CD4-positive, alpha-beta T cell treated with Interleukin-21 for 1 hour (primary cell): ENCODE data around the gene UQCR11.

Source experiments
- DNase-seq: peaks from one replicate; pipeline ENCODE4 v3.0.0-alpha.2; 2020

UQCR11 gene

DNA sequence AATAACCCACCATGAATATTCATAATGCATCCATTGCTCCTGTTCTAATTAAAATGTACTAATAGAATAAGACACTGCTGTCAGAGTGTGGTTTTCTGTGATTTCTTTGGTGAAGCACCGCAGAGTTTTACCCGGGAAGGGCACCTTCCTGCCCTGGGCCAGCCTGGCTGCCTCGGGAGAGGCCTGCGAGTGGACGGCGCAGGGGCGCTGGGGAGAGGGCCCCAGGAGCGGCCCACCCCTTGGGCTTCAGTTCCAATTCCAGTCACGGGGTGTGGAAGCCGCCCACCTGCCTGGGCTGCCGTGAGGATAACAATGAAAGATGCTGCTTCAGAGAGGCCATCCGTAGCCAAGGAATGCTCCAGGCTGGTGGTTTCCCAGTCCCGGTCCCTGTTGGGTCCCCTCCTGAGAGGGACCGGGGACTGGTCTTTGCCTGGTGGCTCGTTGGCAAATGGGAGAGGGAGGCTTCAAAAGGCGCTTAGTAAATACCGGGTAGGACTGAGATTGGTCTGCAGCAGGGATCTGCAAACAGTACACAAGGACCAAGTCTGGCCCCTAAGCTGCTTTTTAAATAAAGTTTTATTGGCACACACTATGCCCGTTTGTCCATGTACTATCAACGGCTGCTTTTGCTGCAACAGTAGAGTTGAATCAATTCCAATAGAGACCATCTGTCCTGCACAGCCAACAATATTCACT, 29.1 kb upstream of the UQCR11 start:
- DNase-seq = no peak

DNA sequence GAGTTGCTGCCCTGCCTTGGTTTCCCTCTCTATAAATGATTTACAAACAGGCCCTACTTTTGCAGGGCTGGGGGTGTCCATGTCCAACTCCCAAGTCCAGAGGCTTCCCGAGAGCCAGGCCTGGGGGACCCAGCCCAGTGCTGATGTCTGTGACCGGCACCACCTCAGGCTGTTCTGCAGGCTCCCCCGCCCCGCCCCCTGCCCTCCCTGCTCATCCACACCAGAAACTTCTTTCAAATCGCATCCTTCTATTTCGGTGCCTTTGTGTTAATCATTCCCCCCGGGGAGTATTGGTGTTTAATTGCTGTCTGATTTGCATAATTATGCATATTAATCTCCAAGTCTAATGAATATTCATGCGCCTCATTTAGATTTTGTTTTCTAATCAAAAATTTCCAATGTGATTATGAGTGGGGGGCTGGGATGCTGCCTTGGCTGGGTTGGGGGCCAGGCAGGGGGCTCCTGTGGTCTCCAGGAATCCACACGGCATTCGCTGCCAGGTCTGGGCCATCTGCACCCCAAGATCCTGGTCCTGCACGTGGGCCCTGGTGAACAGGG, 28.1 kb upstream of the UQCR11 start:
- no peak for DNase-seq

DNA sequence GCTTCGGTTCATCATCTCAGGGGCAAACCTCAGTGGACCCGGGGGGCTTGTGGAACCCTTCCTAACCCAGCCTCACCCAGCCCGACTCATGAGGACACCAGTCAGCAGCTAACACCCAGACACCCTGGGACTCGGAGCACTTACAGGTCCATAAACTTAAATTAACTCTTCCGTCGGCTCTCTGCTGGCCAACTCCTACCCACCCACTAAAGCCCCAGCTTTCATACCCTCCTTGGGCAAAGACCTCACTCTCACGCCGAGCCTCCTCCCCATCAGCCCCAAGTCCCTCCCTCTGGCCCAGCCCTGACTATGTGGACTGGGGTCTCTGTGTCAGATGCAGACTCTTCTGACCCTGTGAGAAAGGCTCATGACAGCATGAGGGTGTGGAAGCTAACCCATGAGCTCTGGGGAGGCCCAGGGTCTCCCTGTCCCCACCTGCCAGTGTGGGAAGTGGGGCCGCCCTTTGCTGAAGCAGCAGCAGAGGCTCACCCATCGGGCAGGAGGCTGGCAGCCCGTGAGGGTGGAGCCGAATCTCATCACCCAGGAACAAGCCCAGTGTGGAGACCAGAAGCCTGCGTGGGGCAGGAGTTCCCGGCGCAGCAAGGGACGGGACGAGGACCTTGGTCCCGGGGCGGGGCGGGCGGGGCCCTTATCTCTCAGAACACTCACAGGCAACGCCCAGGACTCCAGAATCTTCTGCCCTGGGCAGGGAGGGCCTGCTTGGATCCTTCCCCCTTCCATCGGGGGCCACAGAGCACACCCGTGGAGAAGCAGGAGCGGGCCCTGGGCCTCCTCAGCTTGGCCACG, 27.4 kb upstream of the UQCR11 start:
- DNase-seq = no peak

DNA sequence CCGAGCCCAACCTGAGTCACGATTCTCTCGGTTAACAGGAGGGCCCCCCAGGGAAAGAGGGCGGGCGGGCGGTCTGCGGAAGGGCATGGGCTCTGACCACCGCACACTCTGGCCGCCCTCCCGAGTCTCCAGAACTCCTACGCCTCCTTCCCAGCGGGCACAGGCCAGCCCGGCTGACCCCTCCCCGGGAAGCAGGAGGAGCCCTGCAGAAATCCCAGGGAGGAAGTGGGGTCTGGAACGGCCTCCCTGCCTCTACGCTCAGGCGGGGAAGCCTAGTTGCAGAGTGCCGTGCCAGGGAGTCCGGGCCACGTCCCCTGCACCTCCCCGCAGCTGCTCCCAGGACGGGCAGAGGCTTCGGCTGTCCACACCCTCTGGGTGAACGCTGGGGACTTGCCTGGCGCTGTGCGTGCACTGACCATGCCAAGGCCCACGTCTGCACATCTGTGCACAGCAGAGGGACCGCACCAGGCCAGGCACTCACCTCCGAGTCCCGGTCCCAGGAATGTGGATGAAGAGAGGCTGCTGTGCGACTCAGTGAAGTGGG, 26.4 kb upstream of the UQCR11 start:
- no peak for DNase-seq

DNA sequence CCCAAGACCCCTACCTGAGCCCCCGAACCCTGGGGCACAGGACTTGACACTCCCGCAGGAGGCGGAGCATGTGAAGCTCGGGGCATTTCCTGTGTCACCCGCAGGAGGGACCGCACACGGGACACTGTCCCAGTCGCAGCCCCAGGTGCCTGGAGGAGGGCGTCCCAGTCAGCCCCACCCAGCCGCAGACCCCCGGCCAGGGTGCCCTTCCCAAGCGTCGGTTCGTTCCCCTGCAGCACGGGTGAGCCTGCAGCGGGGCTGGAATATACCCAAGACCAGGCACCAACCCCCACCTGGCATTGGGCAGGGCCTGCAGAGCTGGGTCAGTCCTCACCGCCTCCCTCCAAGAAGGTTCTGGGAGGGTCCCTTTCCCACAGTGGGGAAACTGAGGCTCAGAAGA, 25.5 kb upstream of the UQCR11 start:
- no peak for DNase-seq

DNA sequence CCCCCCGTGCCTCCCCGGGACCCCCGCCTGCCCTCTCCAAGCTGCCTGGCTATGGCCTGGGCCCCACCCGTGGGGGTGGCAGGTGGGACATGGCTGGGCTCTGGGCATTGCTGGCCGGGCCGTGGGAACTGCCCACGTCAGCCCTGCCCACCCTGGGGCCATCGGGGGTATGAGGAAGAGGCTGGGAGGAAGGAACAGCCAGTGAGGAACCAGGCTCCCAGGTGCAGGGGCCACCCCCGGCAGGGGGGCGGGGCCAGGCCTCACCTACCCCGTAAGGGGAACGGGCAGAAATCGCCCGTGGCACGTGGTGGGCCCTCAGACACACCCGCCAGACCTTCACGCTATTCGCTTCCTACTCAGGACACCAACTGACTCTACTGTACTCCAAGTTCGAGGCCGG, 24.8 kb upstream of the UQCR11 start:
- DNase-seq = no peak

DNA sequence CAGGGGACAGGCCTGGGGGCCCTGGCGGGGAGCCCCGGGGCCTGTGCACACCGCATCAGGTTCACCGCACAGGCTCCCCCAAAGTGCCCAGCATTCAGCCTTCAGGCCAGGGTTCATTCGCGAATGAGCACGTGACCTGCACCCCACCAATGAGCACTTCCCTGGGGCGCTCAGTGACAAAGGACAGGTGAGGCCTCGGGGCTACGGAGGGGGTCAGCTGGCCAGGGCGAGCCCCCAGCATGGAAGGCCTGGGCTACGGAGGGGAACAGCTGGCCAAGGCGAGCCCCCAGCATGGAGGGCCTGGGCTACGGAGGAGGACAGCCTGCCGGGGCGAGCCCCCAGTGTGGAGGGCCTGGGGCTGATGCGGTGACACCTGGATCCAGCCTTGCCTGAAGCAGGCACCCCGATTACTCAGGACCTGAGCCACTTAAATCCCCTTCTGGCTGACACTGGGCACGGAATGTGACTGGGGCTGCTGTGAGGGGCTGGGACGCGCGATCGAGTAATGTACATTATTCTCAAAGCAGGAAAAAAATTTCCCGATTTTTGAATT, 24.1 kb upstream of the UQCR11 start:
- DNase-seq = no peak

DNA sequence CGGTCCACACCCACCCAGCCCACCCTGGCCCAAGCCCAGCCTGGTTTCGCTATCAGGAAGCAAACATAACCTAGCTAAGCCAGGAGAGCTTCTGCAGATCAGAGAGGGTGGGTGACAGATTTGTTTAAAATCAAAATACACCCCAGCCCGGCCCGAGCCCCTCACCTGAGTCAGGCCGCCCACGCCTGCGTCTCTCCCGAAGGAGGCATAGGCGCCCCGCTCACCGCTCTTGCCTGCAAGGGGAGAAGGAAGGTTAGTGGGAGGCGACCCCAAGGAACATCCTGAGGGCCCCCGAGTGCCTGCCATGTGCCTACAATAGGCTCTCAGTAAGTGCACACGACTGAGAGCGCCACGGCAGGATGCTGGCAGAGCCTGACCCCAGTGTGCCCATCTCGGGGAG, 21.9 kb upstream of the UQCR11 start:
- DNase-seq = no peak

DNA sequence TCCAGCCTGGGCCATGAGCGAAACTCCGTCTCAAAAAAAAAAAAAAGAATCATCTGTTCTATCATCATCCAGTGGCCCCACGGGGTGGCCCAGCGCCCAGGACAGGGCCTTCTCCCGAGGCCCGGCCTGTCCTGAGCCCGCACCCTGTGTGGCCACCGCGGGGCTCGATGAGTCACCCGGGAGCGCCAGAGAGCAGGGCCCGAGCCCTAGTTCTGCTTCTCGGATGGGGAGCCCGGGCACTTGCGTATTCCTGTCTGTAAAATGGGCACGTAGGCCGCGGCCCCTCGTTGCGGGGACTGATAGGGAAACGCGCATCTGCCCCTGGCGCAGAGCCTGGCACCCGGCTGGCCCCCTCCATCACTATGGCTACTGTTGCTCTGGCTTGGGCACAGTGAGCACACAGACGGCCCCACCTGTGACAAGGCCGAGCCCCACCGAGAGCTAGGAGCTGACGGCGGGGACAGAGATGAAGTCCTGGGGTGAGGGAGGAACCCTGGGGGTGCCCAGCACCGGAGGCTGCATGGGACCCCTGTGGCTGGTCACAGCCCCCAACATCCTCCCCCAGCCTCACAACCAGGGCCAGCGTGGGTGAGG, 21.3 kb upstream of the UQCR11 start:
- DNase-seq = no peak

DNA sequence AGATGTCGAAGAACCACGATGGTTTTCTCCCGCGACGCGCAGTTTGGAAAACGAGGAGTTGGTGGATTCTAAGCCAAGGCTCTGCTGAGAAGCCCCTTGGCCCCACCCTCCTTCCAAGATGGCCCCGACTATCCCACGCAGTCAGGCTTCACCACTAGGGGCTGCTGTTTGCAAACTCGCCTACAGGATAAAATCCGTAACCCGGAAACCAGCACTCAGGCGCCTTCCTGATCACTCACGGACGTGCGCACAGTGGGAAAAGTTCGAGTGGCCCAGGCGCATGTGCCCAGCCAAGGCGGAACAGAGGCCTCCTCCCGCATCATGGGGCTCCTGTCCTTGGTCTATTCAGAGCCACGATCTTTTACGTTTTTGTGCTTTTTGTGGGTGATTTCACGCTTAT, 19.2 kb upstream of the UQCR11 start:
- DNase-seq = peak; percentile 54

DNA sequence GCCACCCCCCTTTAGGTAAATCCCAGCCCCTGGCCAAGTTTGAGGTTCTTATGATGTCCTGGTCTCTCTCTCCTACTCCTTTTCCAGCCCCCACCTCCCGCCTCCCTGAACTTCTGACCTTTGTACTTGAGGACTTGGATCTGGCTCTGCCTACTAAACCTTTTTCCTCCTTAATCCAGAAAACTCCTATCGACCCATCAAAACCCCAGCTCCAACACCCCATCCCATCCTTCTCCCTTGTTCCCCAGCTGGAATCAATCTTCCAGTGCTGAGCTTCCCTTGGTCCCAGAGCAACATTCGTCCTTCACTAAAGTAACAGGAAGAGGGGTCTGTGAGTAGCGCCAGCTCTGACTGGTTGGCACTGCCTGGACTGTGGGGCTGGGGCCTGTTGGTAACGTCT, 17.3 kb upstream of the UQCR11 start:
- DNase-seq = no peak

DNA sequence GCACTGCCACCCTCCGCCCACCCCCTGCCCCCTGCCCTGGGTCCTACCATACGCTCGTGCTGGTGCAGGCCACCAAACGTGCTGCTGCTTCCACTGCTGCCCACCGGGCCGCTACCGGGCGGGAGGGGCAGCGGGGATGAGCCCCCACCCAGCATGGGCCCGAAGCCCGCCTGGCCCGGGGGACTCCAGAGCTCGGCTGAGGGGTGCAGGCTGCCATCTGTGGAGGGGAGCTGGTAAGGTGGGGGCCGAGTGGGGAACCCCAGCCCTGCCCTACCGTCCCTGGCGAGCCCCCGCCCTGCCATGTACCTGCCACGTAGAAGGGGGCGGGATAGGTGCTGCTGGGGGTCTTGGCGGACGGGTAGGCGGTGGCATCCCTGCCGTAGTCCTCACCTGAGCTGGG, 16.7 kb upstream of the UQCR11 start:
- DNase-seq = no peak

DNA sequence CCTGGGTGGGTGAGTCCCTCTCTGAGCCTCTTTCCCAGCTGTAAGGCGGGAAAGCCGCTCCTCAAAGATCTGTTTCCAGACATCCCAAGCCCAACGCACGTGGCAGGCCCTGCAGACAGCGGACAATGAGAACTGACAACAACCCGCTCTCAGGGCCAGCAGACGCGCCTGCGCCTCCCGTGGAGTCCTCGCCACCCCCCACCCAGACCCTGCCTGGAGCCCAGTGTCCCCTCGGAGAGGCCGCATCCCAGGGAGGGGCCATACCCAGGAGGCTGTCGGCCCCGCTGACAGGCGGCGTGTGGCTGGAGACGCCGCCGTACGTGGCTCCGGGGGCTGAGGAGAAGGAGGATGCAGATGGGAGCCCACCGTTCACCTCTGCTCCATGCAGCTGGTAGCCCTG, 16.3 kb upstream of the UQCR11 start:
- no peak for DNase-seq

DNA sequence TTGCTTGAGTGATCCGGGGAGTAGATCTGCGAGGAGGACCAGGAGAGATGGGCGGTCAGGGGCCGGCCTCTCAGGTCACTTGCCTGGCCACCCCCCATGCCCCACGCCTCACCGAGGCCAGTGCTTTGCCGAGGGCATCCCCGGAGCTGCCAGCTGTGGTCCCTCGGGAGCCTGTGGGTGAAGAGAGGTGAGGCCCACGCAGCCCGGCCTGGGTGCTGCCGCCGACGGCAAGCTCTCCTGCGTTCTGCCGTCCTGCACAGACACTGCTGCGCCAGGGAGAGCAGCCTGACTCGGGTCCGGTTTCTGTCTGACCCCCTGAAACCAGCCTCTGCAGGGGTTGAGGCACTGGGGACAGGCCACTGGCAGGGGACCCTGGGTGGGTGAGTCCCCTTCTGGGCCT, 15.8 kb upstream of the UQCR11 start:
- DNase-seq = no peak

DNA sequence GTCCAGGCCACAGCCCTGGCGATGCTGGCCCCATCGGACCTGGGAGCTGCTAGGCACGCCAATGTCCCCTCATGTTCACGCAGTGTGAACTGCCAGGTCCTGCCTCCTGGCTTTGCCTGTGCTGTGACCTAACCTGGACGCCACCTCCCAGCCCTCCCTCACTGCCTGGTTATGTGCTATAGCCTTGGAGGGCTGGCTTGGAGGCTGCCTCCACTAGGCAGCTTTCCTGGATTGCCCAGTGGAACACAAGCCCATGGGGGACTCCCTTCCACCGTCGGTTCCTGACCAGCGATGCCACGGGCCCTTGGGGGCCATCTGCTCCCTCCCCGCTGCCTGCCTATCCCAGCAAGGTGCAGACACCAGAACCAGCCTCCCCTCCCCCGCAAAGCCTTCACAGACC, 15.2 kb upstream of the UQCR11 start:
- no peak for DNase-seq

DNA sequence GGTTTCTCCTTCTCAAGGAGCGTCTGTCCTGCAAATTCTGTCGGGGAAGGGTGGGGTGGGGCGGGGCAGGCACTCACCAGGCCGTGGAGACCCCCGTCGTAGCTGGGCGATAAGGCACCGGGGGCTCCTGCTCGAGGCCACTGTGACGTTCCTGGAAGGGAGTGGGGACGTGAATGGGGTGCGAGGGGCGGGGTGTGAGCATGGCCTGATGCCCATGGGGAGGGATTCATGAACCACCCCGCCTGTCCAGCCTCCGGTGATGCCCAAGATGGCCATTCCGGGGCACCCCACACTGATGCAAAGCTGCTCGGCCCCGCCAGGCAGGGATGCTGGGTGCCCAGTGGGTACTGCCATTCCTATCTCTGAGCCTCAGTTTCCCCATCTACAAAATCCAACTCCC, 14.4 kb upstream of the UQCR11 start:
- DNase-seq = no peak

DNA sequence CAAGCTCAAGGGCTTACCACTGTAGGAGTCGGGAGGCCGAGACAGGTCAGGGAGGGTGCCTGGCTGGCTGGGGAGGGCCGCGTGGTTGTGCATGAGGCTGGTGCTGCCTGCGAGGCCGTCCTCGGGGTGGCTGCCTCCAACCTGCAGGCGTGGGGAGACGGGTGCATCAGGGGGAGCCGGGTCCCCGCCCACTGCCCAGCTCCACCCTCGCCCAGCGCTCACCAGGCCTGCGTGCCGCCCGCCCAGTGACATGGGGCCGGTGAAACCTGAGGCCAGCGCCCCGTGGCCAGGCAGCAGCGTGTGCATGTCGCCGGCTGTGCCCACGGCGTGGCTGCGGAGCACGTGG, 13.8 kb upstream of the UQCR11 start:
- DNase-seq = no peak

DNA sequence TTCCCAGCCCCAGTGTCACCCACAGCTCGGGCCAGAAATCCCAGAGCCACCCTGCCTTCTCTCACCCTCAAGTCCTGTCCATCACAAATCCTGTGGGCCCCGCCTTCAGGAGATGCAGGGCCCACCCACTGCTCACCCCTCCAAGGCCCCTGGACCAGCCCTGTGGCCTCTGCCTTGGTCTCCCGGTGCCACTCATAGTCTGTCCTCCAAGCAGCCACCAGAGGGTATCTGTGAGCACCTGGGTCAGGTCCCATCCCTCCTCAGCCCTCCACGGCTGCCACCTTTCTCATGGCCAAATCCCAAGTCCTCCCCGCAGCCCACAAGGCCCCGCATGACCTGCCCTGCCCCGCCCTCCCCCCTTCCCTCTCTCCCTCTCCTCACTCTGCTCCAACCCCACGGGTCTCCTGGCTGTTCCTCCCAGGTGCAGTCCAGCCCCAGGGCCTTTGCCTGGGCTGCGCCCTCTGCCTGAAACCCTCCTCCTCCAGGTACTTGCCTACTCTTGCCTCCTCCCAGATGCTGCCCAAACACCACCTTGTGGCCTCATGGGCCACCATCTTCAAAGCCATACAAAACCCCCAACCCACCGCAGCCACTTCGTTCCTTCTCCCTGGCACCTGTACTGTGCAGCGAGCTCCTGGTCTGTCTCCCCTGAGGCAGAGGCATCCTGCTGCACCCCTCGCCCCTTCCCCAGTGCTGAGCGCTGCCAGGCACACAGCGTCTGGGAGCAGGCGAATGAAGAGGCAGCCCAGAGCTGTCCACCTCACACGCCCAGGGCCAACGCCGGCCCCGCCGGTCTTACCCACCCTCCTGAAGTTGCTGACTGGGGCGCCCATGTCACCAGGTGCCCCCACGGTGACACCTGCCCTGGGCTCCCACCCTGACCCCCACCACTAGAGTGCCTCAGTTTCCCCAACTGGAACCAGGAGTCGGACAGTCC, 13.2 kb upstream of the UQCR11 start:
- peak; percentile 34 for DNase-seq

DNA sequence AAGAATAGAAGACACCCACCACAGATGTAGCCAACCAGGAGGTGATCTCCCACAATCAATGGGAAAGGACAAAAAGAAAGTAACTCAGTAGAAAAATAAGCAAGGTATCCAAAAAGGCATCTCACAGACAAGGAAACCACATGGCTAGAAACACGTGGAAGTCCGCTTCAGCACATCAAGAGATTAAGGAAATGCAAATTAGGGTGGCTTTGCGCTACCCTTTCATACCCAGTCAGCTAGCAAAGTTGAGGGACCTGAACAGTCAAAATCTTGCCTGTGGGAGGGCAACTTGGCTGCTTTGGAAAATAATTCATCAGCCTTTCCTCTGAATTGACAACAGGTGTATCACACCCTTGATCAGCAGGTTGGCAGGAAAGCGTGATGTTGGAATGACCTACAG, 11.6 kb upstream of the UQCR11 start:
- DNase-seq = no peak

DNA sequence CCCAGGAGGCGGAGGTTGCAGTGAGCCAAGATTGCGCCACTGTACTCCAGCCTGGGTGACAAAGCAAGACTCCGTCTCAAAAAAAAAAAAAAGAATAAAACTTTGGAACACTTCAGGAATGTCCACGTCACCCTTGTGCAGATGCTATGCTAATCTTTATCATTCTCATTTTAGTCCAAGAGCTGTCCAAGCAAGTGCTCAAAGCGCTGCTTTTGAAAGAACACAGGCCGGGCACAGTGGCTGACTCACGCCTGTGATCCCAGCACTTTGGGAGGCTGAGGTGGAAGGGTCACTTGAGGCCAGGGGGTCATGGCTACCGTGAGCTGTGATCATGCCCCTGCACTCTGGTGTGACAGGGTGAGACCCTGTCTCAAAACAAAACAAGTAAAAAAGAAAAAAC, 11.1 kb upstream of the UQCR11 start:
- no peak for DNase-seq

DNA sequence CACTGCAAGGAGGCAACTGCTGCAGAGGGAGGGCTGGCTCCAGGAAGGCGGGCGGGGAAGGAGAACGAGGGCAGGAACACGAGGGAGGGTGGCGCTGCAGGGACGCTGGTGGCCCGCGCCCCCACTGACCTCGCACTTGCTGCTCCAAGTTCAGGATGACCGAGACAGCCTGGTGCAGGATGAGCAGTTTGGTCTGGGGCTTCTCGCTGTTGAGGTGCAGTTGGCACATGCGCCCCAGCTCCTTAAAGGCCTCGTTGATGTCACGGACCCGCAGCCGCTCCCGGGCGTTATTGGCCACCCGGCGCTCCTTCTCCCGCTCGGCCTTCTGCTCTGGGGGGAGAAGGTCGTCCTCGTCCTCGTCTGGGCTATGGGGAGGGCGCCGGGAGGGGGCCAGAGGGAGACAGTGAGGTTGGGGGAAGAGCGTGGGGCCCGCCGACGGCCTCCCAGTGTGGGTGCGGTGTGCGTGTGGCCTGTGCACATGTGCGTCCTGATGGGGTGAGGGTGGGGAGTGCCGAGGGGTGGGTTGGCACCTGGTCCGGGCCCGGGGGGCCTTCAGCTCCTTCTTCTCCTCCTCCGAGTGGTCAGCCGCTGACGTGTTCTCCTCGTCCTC, 10.0 kb upstream of the UQCR11 start:
- DNase-seq = no peak
